ENCODE results near the gene EPSTI1. TPM values are rescaled to one million over a fixed set of nuclear protein-coding genes. Genes with fewer than 3 reads are reported as not detected.

Gene EPSTI1
- total RNA-seq, 1 donor from 2014 or later = 11.9 TPM

DNA sequence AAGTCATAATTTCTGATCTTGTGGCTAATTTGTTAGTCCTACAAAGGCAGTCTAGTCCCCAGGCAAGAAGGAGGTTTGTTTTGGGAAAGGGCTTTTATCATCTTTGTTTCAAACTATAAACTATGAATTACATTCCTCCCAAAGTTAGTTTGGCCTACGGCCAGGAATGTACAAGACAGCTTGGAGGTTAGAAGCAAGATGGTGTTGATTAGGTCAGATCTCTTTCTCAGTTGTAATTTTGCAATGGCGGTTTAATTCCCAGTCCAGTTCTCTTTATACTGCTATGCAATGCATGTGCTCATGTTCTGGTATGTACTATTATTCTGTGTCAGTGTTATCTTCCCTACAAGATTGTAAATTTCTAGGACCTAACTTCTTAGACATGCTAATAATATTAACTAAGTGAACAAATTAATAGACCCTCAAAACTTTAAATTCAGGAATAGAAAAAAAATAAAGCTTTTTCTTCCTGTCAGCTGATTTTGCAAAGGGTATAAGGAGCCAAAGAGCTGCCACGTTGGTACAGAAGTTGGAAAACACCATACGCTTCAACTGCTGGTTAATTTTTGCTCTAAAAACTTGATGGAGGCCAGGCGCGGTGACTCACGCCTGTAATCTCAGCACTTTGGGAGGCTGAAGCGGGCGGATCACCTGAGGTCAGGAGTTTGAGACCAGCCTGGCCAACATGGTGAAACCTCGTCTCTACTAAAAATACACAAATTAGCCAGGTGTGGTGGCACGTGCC, 30.1 kb upstream of the EPSTI1 start:
- Mint-ChIP-seq H3K27ac (no peak overlapping the region), H3K27me3 (ENCODE audit: low read depth) (no peaks in the 10 kb centered on the region), H3K36me3 (ENCODE audit: low read depth) (peaks cover 10% of the 10 kb centered on the region), H3K9me3 (no peaks in the 10 kb centered on the region), H3K4me3 (ENCODE audit: low read depth) (no peak overlapping the region), H3K4me1 (ENCODE audit: low read depth) (peaks cover 9% of the 10 kb centered on the region)
- intact Hi-C loops (cut with micrococcal nuclease) = loop anchor here (2.0 to 5.0 kb wide), 4 partner anchors 25 to 51 kb away; no protein-coding TSS in a partner anchor
- DNase-seq (ENCODE audit: low spot score) = no peak

DNA sequence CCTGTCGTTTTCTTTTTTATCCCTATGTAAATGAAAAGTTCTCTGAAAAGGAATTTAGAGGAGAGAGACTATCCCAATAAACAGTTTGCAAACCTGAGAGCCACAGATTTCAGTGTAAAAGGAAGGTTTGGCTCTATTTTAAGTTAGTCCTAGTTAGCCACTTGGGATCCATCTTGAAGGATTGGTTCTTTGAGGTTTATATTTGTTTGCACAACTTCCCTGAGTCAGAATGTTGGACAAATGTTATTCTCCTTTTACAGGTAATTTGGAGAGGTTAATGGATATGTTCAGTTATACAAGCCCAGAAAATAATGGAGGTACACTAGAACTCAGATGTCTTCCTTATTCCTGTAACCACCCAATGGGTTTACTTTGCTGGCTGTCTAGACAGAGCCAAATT, 28.8 kb upstream of the EPSTI1 start:
- no peak for DNase-seq (ENCODE audit: low spot score)
- Mint-ChIP-seq H3K27ac (no peak overlapping the region), H3K27me3 (ENCODE audit: low read depth) (no peaks in the 10 kb centered on the region), H3K4me3 (ENCODE audit: low read depth) (no peak overlapping the region), H3K4me1 (ENCODE audit: low read depth) (peaks cover 9% of the 10 kb centered on the region), H3K36me3 (ENCODE audit: low read depth) (peaks cover 10% of the 10 kb centered on the region), H3K9me3 (no peaks in the 10 kb centered on the region)
- intact Hi-C loops (cut with micrococcal nuclease) = loop anchor here (5.0 kb wide), 2 partner anchors 33 to 42 kb away; no protein-coding TSS in a partner anchor

DNA sequence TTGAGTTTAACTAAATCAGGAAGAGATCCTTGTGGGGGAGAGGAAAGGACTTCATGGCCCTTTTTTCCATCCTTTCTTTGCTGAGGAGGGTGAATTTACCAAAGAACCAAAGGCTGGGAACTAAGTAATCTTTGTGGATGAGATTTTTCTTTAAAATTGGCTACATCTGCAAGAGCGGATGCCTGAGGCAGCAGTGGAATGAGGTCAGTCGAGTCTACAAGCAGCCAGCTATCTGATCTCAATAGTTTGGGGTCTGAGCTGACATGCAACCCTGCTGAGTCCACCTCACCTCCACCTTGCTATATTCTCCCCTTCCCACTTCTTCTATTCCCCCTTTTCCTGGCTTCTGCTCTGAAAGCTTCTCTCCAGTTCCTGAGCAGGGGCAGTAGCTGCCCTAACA, 27.8 kb upstream of the EPSTI1 start:
- DNase-seq (ENCODE audit: low spot score) = no peak
- intact Hi-C loops (cut with micrococcal nuclease) = loop anchor here (5.0 kb wide), 2 partner anchors 33 to 42 kb away; no protein-coding TSS in a partner anchor
- peaks cover 5% of the 10 kb centered on the region for H3K36me3 Mint-ChIP-seq (ENCODE audit: low read depth)
- H3K4me3 Mint-ChIP-seq (ENCODE audit: low read depth) = no peak overlapping the region
- H3K27me3 Mint-ChIP-seq (ENCODE audit: low read depth) = no peaks in the 10 kb centered on the region
- peaks cover 4% of the 10 kb centered on the region for H3K4me1 Mint-ChIP-seq (ENCODE audit: low read depth)
- no peaks in the 10 kb centered on the region for H3K9me3 Mint-ChIP-seq
- no peak overlapping the region for H3K27ac Mint-ChIP-seq

DNA sequence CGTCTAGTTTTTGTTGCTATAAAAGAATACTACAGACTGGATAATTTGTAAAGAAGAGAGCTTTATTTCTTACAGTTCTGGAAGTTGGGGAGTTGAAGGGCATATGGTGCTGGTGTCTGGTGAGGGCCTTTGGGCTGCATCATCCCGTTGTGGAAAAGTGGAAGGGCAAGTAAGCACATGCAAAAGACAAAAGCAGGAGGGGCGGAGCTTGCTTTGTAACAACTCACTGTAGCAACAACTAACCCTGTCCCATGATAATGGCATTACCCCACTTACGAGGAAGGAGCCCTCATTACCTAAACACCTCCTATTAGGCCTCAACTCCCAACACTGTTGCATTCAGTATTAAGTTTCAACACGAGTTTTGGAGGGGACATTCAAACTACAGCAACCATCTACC, 24.2 kb upstream of the EPSTI1 start:
- H3K27me3 Mint-ChIP-seq (ENCODE audit: low read depth) = no peaks in the 10 kb centered on the region
- intact Hi-C loops (cut with micrococcal nuclease) = no loop called here
- no peak overlapping the region for H3K4me3 Mint-ChIP-seq (ENCODE audit: low read depth)
- H3K9me3 Mint-ChIP-seq = no peaks in the 10 kb centered on the region
- no peaks in the 10 kb centered on the region for H3K4me1 Mint-ChIP-seq (ENCODE audit: low read depth)
- H3K36me3 Mint-ChIP-seq (ENCODE audit: low read depth) = no peaks in the 10 kb centered on the region
- no peak overlapping the region for H3K27ac Mint-ChIP-seq
- DNase-seq (ENCODE audit: low spot score) = no peak

DNA sequence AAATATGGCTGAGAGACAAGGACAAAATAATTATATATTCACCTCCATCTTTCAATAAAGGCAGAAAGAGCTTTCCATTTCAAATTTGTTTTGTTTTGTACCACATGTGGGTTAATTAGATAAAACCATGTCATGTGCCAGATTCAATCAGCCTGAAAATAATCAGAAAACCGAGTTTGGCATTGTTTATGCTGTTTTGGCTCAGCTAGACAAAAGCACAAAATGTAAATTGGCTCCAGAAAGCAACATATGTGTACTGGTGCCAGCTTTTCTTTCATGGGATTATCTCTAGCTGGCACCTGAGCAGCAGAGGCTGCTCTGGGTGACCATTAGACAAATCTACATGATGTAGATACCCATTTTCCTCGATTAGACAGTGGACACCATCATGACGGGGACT, 22.1 kb upstream of the EPSTI1 start:
- Mint-ChIP-seq H3K27me3 (ENCODE audit: low read depth) (peaks cover 3% of the 10 kb centered on the region), H3K9me3 (no peaks in the 10 kb centered on the region), H3K27ac (no peak overlapping the region), H3K4me1 (ENCODE audit: low read depth) (no peaks in the 10 kb centered on the region), H3K4me3 (ENCODE audit: low read depth) (no peak overlapping the region), H3K36me3 (ENCODE audit: low read depth) (no peaks in the 10 kb centered on the region)
- intact Hi-C loops (cut with micrococcal nuclease) = no loop called here
- DNase-seq (ENCODE audit: low spot score) = no peak

DNA sequence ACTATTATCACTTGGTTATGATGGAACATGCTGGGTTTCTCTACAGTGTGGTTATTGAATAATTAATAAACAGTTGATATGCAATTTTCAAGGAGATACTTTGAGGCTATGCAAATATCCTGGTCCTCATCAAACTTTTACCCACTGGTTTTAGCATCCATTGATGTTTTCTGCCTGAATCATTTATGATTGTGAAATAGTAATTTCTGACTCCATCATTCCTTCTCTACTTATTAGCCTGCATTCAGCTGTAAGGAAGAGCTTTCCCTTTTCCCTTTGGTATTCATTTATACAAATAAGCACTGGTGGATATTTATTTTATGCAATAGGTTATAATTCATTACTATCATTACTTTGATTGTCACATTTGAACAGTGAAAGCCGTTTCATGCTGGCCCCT, 17.5 kb upstream of the EPSTI1 start:
- intact Hi-C loops (cut with micrococcal nuclease) = no loop called here
- no peak overlapping the region for H3K27ac Mint-ChIP-seq
- peaks cover 2% of the 10 kb centered on the region for H3K4me1 Mint-ChIP-seq (ENCODE audit: low read depth)
- no peaks in the 10 kb centered on the region for H3K36me3 Mint-ChIP-seq (ENCODE audit: low read depth)
- no peak for DNase-seq (ENCODE audit: low spot score)
- H3K27me3 Mint-ChIP-seq (ENCODE audit: low read depth) = peaks cover 19% of the 10 kb centered on the region
- no peak overlapping the region for H3K4me3 Mint-ChIP-seq (ENCODE audit: low read depth)
- no peaks in the 10 kb centered on the region for H3K9me3 Mint-ChIP-seq

DNA sequence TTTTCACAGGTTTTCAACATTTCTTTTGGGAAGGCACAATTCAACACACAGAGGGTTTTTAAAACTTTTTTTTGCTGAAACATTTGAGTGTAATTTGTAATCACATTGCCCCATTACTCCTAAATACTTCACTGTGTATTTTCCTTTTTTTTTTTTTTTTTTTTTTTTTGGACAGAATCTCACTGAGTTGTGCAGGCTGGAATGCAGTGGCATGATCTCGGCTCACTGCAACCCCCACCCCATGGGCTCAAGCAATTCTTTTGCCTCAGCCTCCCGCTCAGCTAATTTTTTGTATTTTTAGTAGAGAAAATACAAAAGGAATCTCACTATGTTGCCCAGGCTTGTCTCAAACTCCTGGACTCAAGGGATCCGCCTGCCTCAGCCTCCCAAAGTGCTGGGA, 16.6 kb upstream of the EPSTI1 start:
- H3K4me1 Mint-ChIP-seq (ENCODE audit: low read depth) = peaks cover 2% of the 10 kb centered on the region
- H3K27ac Mint-ChIP-seq = no peak overlapping the region
- no peak overlapping the region for H3K4me3 Mint-ChIP-seq (ENCODE audit: low read depth)
- no peak for DNase-seq (ENCODE audit: low spot score)
- no peaks in the 10 kb centered on the region for H3K36me3 Mint-ChIP-seq (ENCODE audit: low read depth)
- peaks cover 19% of the 10 kb centered on the region for H3K27me3 Mint-ChIP-seq (ENCODE audit: low read depth)
- no peaks in the 10 kb centered on the region for H3K9me3 Mint-ChIP-seq
- intact Hi-C loops (cut with micrococcal nuclease) = no loop called here

DNA sequence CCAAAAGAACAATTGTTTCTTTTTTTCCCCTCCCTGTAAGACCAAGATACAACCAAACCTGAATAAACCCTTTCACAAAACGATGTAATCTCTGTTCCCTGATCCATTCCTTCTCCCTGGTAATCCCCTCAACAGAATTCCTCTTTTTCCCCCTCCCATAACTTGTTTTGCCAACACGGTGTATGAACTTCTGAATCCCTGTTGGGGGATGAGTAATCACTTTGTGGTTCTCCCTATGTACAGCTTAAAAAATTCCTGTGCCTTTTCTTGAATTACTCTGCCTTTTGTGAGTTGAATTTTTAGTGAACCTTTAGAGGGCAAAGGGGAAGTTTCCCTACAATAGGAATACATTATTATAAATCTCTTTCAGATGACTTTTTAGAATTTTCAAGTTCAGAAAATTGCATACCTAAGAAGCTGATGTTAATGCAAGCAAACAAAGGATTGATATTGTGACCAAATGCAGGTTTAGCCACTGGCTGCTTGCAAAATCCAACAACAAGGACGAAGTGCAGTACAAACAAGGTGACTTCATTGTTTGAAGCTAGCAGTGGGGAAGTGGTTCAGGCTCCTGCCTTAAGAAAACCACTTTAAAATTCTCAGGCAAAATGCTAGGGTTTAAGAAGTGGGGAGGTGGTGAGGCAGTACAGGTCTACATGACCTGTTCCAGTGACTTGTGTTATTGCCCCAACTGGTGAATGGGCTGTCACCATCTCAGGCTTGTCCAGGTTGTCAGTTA, 15.0 kb upstream of the EPSTI1 start:
- H3K4me3 Mint-ChIP-seq (ENCODE audit: low read depth) = no peak overlapping the region
- no peak for DNase-seq (ENCODE audit: low spot score)
- intact Hi-C loops (cut with micrococcal nuclease) = no loop called here
- peaks cover 9% of the 10 kb centered on the region for H3K9me3 Mint-ChIP-seq
- no peak overlapping the region for H3K27ac Mint-ChIP-seq
- peaks cover 19% of the 10 kb centered on the region for H3K27me3 Mint-ChIP-seq (ENCODE audit: low read depth)
- peaks cover 2% of the 10 kb centered on the region for H3K4me1 Mint-ChIP-seq (ENCODE audit: low read depth)
- no peaks in the 10 kb centered on the region for H3K36me3 Mint-ChIP-seq (ENCODE audit: low read depth)

DNA sequence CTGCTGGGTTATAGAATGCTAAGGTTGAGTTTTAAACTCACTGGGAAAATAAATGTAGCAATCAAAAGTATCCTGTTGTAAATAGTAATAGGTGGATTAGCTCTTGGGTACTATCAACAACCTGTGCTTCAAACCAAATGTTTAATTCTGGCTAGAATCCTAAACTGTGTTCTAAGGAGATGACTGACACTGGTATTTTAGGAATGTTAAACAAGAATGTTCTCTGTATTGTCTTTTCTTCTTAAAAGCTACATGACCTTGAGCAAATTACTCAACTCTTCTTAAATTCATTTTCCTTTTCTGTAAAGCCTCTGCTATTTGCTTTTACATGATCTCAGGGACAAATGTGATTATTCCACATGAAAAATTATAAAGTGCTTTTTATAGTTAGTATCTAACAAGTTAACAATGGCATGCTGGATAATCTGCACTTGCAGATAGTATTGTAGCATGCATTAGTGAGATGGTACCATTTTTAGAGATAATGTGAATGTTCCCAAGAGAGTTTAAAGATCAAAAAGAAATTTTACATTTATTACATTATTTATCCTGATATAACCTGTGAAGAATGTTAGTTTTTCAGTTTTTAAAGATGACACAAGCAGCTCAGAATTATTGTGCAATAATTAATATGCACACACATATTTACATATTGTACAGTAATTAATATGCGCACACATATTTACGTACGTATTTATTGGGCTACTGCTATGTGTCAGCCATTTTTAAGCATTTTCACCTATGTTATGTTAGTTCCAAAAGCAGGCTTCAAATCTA, 13.6 kb upstream of the EPSTI1 start:
- H3K9me3 Mint-ChIP-seq = peaks cover 14% of the 10 kb centered on the region
- H3K27ac Mint-ChIP-seq = no peak overlapping the region
- no peaks in the 10 kb centered on the region for H3K36me3 Mint-ChIP-seq (ENCODE audit: low read depth)
- peaks cover 13% of the 10 kb centered on the region for H3K4me1 Mint-ChIP-seq (ENCODE audit: low read depth)
- H3K27me3 Mint-ChIP-seq (ENCODE audit: low read depth) = peaks cover 19% of the 10 kb centered on the region
- no peak for DNase-seq (ENCODE audit: low spot score)
- H3K4me3 Mint-ChIP-seq (ENCODE audit: low read depth) = no peak overlapping the region
- intact Hi-C loops (cut with micrococcal nuclease) = no loop called here

DNA sequence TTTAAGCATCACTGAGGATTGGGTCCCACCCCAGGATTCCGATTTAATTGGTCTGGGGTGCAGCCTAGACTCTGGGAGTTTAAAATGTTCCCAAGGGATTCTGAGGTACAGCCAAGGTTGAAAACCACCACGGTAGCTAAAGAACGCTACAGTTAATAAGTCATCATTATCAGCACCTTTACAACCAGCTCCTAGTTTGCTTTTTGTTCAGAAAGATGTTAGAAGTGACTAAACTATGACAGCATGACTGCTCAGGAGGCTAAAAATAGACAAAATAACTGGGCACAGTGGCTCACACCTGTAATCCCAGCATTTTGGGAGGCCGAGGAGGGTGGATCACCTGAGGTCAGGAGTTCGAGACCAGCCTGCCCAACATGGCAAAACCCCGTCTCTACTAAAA, 11.7 kb upstream of the EPSTI1 start:
- Mint-ChIP-seq H3K9me3 (peaks cover 14% of the 10 kb centered on the region), H3K27me3 (ENCODE audit: low read depth) (peaks cover 13% of the 10 kb centered on the region), H3K27ac (no peak overlapping the region), H3K4me3 (ENCODE audit: low read depth) (no peak overlapping the region), H3K4me1 (ENCODE audit: low read depth) (peaks cover 17% of the 10 kb centered on the region), H3K36me3 (ENCODE audit: low read depth) (no peaks in the 10 kb centered on the region)
- intact Hi-C loops (cut with micrococcal nuclease) = no loop called here
- no peak for DNase-seq (ENCODE audit: low spot score)

DNA sequence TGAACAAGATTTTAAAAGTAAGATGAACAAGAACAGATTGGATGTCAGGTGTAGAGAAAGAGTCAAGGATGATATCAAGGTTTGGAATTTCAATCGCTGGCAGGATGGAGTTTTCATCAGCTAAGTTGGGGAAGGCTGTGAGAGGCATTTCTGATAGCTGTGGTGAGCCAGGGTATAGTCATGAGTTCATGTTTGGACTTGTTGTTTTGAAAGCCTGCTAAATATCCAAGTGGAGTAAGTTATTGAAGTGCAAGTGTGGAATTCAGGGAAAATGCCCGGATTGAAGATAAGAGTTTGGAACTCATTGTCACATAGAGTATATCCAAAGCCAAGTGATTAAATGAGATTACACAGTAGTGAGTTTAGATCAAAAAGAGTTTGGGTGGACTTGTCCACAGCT, 11.0 kb upstream of the EPSTI1 start:
- no peak for DNase-seq (ENCODE audit: low spot score)
- H3K36me3 Mint-ChIP-seq (ENCODE audit: low read depth) = no peaks in the 10 kb centered on the region
- intact Hi-C loops (cut with micrococcal nuclease) = no loop called here
- H3K9me3 Mint-ChIP-seq = peaks cover 14% of the 10 kb centered on the region
- H3K4me3 Mint-ChIP-seq (ENCODE audit: low read depth) = no peak overlapping the region
- H3K27me3 Mint-ChIP-seq (ENCODE audit: low read depth) = peaks cover 9% of the 10 kb centered on the region
- peaks cover 18% of the 10 kb centered on the region for H3K4me1 Mint-ChIP-seq (ENCODE audit: low read depth)
- no peak overlapping the region for H3K27ac Mint-ChIP-seq

DNA sequence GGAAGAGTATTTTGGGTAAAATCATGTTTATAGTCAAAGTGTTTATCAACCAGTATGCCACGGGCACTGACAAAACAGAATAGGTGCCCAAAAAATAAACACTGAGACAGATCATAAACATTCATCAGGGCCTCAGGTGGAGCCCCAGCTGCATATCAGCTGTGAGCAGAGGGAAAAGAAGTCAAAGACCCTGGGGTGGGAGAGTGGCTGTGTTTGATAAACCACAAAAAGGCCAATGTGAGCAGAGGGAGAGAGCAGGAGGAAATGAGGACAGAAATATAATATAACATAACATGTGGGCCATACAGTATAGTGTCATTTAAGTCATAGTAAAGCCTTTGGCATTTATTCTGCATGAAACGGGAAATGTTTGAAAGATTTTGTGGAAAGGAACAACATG, 10.0 kb upstream of the EPSTI1 start:
- Mint-ChIP-seq H3K36me3 (ENCODE audit: low read depth) (no peaks in the 10 kb centered on the region), H3K4me1 (ENCODE audit: low read depth) (peaks cover 26% of the 10 kb centered on the region), H3K27me3 (ENCODE audit: low read depth) (peaks cover 5% of the 10 kb centered on the region), H3K4me3 (ENCODE audit: low read depth) (no peak overlapping the region), H3K27ac (no peak overlapping the region), H3K9me3 (peaks cover 14% of the 10 kb centered on the region)
- intact Hi-C loops (cut with micrococcal nuclease) = no loop called here
- DNase-seq (ENCODE audit: low spot score) = no peak

DNA sequence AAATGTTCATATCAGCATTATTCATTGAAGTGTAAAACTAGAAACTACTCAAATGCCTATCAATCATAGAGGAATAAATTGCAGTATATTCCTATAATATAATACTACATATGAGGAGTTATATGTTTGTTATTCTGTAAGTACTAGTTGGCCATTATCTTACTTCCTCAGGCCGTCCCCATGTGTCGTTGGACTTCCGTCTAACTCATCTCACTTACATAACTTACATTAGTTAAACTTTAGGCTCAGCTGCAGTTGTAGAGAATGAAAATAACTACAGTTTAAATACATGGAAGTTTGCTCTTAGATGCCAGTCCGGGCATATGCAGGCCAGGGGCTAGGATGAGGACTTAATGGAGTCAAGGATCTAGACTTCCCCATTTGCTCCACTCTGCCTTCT, 8.6 kb upstream of the EPSTI1 start:
- DNase-seq (ENCODE audit: low spot score) = no peak
- no peaks in the 10 kb centered on the region for H3K36me3 Mint-ChIP-seq (ENCODE audit: low read depth)
- H3K9me3 Mint-ChIP-seq = peaks cover 14% of the 10 kb centered on the region
- no peaks in the 10 kb centered on the region for H3K27me3 Mint-ChIP-seq (ENCODE audit: low read depth)
- no peak overlapping the region for H3K4me3 Mint-ChIP-seq (ENCODE audit: low read depth)
- no peak overlapping the region for H3K27ac Mint-ChIP-seq
- intact Hi-C loops (cut with micrococcal nuclease) = no loop called here
- peaks cover 39% of the 10 kb centered on the region for H3K4me1 Mint-ChIP-seq (ENCODE audit: low read depth)
